SKM-1 (cell line): ENCODE data around the gene MOB3B.

Experiments
- DNase-seq: peaks from one replicate; lab custom pipeline; 2025; ENCODE audit not compliant: unreplicated experiment; lab: John Stamatoyannopoulos, UW

Gene MOB3B

DNA sequence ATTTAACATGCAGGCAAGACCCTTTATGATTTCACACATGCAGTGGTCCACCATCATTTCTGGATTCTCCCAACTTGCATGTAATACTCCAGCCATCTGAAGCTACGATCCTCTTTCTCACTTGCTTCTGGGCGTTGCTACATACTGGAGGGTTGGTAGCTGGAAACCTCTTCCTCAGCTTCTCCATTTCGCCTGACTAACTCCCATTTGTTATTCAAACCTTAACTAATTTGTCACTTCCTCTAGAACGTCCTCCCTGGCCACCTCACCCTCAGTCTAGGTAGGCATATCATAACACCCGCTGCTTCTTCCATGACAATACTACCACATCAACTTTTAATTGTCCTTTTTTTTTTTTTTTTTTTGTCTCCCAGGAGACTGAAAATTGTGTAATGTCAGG lies 160.0 kb downstream of the MOB3B start:
- DNase-seq = peak; percentile 49

DNA sequence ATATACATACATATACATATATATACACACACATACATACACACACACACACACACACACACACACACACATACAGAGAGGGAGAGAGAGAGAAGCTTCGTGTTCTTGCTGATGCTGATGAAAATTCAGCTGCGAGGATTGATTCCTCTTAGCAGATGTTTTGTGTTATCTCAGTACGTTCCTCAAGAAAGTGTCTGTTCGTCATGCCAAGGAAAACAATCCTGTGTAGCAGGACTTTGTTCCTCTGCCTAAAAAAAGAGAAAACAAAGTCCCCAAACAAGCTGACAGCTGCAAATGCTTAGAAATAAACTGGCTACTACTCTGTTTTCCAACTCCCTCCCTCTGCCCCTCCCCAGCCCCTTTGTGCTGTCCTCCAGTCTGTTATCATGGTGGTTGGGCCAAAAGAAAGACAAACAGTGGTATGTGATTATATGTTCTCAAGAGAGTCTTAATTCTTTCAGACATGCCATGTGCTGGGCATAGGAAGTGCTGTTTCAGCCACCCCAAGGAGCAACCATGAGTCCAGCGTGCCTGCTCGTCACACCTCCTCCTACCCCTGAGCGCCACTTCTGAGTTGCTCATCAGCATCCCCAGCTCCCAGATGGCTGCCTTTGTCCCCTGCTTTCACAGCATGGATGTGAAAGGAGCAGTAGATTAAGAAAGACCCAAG lies 161.2 kb downstream of the MOB3B start:
- no peak for DNase-seq

DNA sequence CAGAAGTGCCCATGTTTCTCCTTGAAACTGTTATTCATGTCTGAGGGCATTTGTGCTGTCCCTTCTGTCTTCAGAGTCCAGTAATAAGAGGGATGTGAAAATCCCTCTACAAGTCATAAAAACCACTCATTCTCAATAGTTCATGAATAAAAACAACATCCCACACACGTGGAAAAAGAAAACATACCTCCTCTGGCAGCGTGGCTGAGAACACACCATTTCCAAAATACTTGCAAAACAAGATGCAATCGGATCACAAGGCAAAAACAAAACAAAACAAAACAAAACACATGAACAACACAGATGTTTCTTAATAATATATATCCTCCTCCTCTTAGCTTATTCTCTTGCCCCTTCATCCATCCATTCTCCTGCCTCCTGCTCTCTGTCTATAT lies 161.7 kb downstream of the MOB3B start:
- no peak for DNase-seq

DNA sequence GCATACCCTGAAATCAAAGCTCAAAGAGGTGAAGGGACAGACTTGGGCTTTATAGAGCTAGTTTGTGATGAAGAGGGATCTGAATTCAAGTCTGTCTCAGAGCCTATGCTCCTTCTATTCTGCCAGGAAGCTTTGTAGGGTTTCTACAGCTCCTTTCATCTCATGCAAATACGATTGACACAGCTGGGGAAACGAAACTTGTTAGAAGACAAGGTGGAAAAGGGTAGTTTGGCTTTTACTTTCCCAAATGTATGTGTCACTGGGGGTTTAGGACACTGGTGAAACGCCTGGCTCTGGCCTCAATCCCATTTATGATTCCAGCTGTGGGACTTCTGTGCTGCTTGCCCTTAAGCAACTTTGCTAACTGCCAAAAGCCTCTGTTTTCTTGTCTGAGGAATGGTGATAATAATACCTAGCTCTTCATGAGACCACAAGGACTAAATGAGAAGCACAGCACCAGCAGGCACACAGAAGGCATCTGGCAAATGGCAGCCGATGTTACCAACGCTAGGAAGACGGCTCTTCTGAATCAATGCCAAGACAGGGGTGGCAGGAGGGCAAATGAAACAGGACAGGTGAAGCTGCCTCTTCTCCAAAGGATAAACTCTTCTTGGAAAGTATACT lies 162.3 kb downstream of the MOB3B start:
- no peak for DNase-seq

DNA sequence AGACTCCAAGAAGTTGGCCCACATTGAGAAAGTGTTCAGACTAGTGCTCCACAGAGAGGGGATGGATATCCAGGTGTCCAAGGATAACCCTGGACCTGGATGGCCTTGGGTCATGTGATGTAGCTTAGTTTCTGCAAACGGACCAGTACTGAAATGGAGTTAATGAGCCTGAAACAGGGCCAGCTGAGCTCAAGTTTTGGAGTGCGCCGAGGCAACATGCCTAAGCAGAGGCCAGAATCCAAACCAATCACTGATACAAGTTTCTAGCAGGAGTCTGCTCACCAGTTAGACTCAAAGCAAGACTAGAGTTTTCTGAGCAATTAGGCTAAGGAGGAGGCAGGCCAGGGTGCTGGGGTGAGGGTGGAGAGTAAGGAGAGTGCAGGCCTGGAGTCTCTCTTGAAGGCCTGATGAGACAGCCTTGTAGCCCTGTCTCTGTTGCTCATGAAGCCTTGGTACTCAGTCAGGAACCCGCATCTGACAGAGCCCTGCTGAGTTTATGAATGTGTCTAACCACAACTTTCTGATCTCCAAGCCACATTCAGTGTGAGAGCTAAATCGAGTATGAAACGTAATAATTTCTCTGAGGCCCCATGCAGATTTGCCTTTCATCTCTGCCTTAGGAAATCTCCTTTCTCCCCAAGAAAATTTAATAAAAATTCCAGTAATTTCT lies 163.8 kb downstream of the MOB3B start:
- DNase-seq = no peak

DNA sequence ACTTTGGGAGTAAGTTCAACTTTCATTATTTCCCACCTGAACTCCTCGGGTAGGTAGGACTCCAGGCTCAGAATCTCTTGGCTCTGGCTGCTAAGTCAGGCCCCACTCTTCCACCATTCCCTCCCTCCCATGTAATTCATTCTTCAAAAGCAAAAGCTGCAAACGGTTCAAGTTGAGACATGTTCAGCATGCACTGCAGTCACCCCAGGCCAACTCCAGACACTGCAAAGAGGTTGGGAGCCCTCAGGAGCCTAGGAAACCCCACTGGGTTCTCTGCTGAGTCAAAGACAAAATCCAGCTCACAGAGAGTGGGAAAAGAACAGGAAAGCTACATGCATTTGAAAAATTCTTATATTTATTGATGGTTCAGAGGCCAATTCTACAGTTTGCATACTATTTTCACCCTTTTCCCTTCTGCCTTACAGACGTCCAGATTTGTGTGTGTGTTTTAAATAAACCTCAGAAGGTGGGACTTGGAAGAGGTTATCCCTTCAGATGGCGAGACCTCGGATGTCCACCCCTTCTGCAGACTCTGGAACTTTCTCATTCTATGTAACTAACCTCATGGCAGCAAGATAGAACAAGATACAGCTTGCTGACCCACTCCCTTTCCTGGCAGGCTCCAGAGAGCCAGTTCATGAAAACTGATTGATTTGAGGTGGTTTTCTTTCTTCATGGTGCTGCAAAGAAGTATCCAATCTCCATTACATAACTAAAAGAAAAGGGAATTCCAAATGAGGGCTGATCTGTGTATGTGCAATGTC lies 167.0 kb downstream of the MOB3B start:
- no peak for DNase-seq

DNA sequence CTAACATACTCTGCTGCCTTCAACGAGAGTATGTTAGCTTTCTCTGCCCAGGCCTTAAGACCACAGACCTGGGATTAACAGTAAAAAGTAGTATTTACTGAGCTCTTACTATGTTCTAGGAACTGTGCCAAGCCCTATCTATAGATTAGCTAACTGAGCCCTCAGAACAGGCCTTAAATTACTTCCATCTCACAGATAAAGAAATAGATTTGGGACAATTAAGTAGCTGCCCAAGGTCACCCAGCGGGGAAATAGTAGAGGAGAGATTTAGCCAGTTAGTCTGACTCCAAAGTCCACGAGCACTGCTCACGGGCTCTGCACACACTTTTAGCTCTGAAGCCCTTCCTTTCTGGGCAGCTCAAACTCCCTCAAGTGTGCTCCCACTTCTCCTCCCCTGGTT lies 168.1 kb downstream of the MOB3B start:
- DNase-seq = no peak

DNA sequence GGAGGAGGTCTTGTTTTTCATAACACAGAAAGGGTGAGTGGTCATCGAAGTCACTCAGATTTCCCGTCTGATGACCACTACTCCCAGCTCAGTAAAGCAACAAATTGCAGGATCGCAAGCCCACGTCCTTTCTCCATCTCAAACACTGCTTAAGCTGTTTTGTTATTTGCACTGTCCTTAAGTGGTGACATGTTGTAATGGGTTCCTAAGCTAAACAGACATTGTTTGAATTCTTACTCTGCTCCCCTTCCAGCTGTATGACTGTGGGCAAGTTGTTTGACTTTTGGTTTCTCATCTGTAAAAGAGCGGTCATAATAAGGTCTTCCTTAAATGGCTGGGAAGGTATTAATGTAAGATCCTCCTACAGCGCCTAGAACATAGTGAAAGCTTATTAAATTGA lies 169.9 kb downstream of the MOB3B start:
- no peak for DNase-seq

DNA sequence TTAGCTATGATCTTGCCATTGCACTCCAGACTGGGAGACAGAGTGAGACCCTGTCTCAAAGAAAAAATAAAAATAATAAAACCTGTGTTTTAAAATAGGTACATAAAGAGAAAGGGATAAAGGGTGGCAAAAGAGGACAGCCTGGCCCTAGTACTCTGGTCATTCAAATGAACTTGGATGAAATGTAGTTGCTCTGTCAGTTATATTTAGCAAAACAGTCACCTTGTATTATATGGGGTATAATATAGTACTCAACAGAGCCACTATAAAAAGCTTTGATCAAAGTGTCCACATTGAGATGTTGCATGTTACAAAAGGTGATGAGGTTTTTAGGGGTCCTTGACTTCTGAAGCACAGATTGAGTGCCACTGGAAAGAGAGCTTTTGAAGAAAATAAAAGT lies 171.6 kb downstream of the MOB3B start:
- DNase-seq = no peak

DNA sequence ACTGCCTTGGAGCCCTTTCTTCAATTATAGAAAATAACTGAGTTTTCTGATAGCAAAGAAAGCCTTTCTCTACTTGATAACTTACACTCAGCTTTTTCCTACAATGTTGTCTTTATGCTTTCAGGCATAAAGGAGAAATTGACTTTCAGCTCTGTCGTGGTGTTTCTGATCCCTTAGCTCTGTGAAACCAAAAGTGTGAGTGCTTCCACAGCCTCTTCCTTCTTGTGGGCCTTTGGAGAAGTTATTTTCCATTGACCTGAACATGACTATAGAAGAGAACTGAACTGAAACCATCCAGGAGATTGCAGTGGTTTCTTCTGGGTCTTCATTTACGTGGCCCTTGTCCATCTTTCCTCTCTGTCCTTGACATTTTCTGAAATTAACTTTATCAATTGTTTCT lies 173.2 kb downstream of the MOB3B start:
- no peak for DNase-seq

DNA sequence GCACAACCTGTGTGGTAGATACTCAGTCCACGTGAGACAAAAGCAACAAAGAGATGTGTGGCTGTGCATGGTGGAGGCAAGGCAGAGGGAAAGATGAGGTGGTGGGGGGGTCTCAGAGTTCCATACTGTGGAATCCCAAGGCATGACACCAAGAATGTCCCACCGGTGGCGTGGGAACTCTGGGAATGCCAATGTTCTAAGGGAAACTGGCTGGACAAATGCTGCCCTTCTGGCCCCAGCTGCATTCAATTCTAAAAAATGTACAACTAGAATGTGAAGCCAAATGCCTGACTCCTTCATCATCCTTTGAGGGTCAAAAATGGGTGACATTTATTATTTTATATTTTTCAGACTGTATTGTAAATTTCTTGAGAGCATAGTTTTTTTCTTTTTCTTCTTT lies 174.4 kb downstream of the MOB3B start:
- DNase-seq = no peak

DNA sequence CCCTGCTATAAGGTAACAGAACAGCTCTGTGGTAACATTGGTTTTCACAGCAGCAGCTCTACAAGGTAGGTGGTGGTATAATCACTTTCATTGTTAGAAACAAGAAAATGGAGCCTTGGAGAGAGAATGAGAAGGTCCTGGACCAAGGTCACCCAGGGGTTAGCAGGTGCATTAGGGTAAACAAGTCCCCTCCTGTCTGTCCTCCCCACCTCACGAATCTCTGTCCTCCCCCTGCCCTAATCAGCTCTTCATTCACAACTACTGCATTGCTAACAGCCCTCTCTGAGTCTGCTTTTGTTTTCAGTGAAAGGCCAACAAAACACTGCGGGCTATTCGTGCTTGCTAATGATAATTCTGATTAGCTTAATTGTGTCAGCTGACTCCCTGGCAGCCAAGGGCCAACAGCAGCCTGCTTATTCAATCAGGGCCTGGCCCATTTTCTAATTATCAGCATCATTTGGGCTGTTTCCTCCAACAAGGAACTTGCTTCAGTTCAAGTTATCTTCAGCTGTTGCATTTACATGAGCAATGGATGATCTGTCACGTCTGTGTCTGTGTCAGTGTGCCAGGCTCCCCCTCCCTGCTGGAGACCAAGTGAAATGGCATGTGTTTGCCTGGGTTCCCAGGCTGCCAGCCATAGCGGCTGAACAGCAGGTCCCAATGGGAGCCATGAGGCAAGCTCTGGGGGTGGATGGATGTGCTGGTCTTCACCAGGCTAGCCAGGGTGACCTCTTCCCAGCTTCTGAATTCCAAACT lies 176.0 kb downstream of the MOB3B start:
- no peak for DNase-seq

DNA sequence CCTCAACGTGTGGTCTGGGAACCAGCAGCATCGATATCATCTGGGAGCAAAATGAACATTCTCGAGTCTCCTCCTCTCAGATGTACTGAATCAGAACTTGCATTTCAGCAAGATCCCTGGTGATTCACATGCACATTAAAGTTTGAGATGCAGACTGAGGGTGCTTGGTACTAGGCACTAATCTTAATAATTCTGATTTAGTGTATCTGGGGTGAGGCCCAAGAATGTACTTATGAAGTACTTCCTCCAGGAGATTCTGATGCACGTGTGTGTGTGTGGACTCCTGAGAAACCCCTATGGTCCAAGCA lies 176.5 kb downstream of the MOB3B start:
- DNase-seq = no peak

DNA sequence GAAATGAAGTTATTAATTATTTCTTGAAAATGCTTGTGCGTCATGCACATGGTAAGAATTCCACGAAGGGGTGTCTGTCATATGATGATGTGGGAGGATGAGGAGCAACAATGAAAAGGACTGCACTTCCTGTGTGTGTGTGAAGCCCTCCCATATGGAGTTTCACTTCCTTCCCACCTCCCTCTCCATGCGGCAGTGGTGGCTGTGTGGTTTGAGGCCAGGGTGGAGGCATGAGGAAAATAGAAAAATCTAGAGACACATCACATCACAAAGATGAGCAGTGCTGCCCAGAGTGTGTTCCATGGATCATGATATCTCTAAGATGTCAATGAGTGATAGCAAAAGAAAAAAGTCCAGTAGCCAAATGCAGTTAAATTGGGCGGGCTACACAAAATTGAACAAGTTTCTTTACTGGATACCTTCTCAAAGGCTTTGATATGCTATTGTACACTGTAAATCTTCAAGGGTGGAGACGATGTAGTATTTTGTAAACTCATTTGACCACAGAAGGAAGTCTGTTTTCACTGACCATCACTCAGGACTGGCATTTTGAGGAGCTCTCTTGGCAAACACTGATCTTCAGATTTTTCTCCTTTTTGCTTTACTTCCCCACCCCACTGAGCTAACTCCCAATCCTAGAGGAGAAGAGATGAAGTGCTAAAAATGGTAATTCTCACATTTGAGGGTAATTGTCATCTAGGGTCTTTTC lies 177.0 kb downstream of the MOB3B start:
- DNase-seq = no peak

DNA sequence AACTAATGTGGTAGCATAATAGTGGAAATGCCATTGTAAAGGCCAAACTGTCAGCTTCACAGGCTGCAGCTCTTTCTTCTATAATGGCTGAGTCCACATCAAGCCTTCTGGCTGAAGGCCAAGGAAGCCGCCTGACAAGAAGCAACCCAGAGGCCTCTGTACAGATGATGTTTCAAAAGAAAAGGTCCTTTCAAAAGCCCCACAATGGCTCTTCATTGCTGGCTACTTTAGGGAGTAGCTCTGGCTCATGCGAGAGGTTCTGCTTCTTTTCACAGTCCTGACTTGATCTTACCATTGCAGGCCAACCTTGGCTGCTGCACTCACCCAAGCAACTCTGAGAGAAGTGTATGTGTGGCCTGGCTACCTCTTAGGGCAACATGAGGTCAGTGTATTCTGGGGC lies 178.2 kb downstream of the MOB3B start:
- DNase-seq = no peak

DNA sequence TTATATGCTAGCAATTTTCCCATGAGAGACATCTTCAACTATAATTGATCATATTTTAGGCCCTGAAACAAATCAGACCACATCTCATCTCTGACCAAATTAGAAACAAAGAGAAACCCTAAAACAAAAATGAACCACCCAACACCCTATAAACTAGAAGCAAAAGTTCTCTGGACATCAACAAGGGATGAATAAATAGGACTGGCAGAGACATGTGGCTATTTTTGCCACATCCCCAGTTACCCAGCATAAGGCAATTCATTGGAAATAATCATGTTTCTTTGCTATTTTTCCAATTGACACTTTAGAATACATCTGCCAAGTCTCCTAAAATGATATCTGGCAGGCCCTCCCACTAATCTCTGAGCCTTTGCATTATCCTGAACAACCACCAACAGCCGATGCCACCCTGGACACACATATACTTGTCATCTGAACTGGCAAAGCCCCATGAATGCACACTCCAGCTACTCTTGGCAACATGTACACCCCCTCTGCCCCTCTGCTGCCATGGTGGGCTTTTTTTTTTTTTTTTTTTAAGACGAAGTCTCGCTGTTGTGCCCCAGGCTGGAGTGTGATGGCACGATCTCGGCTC lies 179.1 kb downstream of the MOB3B start:
- no peak for DNase-seq

DNA sequence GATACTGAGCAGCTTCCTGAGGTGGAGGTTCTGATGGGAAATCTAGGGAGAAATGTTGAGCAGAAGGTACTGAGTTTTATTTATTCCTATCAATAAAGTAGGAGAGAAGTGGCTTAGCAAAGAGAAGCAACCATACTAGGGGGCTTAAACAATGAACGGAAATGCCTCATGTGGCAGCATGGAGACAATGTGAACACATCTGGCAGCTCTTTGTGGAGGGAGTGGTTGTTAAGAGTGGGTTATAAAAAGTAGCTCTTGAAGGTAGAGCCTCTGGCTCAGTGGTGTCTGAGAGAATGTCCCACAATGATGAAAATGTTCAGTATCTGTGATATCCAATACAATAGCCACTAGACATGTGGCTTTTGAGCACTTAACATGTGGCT lies 179.9 kb downstream of the MOB3B start:
- DNase-seq = no peak

DNA sequence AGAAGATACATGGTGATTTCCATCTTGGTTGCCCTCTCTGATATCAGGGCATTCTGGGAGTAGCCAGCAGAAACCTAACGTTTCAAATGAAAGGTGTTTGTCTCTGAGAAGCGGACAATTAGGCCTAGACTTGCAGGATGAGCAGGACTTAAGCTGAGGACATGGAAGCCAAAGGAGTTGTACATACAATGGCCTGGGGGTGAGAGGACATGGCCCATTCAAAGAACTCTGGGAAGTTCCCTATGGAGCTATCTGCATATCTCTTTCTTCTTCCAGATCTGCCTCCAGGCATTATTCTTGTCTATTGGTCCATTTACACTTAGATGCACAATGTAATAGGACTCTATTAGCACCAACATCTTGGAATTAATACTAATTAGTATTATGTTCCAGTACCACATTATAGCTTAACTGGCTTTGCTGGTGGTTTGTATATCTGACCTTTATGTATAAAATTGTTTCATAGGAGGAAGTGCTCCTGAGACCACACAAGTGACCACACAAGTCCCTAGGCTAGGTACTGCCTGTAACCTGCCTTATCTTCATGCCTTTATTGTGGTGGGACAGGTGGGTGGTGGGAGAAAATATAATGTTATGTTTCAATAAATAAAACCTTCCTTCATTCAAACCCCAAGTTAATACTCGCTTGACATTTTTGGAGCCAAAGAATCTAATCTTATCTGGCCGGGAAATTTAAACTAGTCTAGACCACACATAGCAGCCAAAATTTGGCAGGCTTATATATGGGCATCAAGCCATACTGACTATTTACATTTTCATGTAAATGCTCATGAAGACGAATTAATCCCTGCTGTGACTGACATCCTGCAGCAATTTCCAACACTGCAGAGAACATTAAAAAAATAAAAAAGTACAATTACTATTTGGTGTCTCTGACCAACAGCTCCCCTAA lies 180.6 kb downstream of the MOB3B start:
- DNase-seq = no peak

DNA sequence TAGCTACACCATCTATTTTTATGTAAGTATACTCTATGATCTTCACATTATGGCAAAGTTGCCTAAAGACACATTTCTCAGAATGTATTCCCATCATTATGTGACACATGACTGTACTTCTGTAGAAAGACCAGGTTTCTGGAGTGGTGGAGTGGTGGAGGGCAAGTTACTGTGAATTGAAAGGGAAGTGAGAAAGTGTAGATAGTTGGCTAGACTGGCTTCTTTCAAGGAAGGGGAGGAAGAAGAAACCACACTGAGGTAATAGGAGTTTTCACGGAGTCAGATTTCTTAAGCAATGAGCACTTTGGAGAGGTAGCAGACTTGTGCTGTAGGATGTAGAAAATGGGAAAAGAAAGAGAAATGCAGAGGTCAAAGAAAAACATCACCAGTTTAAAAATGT lies 181.7 kb downstream of the MOB3B start:
- DNase-seq = peak; percentile 51
